Neural cell (in vitro differentiated cells): Measurements from ENCODE around the gene SIX5. TPM values are rescaled to one million over a fixed set of nuclear protein-coding genes. Genes with fewer than 3 reads are reported as not detected.

Experiments
- H2AFZ ChIP-seq: fragments of 200-600, 300-800 bp; sonication (generic), shearing (Covaris generic); 2 replicates; pipeline ENCODE4 v1.6.0; 2014; ENCODE audit warnings: low read depth, mild to moderate bottlenecking, antibody characterized with exemption, low read length, moderate library complexity
- H3F3A ChIP-seq: fragments of 200-600 bp; shearing (Covaris generic); 2 replicates; pipeline ENCODE4 v1.6.1; 2016; ENCODE audit warnings: mild to moderate bottlenecking, moderate library complexity, mixed read lengths, antibody characterized with exemption, low read length; ENCODE audit not compliant: insufficient read depth, poor library complexity, severe bottlenecking
- H3K27ac ChIP-seq: fragments of 200-600, 300-800 bp; sonication (generic), shearing (Covaris generic); 2 replicates; pipeline ENCODE4 v1.5.1; 2014; ENCODE audit warnings: mild to moderate bottlenecking, low read length, moderate library complexity
- H3K27me3 ChIP-seq: fragments of 300-800, 200-600 bp; sonication (generic), shearing (Covaris generic); 2 replicates; pipeline ENCODE4 v1.6.0; 2014; ENCODE audit warnings: mild to moderate bottlenecking, low read depth, low read length, moderate library complexity; ENCODE audit not compliant: insufficient read depth
- H3K36me3 ChIP-seq: fragments of 300-800, 200-600 bp; sonication (generic), shearing (Covaris generic); 2 replicates; pipeline ENCODE4 v1.5.1; 2014; ENCODE audit warnings: mild to moderate bottlenecking, antibody characterized with exemption, low read length, moderate library complexity; ENCODE audit not compliant: insufficient read depth
- H3K4me2 ChIP-seq: fragments of 300-800, 200-600 bp; sonication (generic), shearing (Covaris generic); 2 replicates; pipeline ENCODE4 v1.6.0; 2014; ENCODE audit warnings: mild to moderate bottlenecking, low read length
- H3K4me3 ChIP-seq: fragments of 300-800, 200-600 bp; sonication (generic), shearing (Covaris generic); 2 replicates; pipeline ENCODE4 v1.5.1; 2014; ENCODE audit warnings: mild to moderate bottlenecking, low read length, moderate library complexity
- H3K79me2 ChIP-seq: fragments of 200-600 bp; shearing (Covaris generic); replicated peaks from 2 replicates; pipeline ENCODE4 v1.6.0; 2014; ENCODE audit warnings: mild to moderate bottlenecking, low read length, moderate library complexity; ENCODE audit not compliant: insufficient read depth
- H3K9ac ChIP-seq: fragments of 300-800, 200-600 bp; sonication (generic), shearing (Covaris generic); 2 replicates; pipeline ENCODE4 v1.6.1; 2016; ENCODE audit warnings: mild to moderate bottlenecking, low read length, mixed read lengths
- H3K9me2 ChIP-seq: fragments of 200-600 bp; shearing (Covaris generic); 2 replicates; pipeline ENCODE4 v1.6.1; 2016; ENCODE audit warnings: mild to moderate bottlenecking, low read length, mixed read lengths; ENCODE audit not compliant: insufficient read depth
- H3K9me3 ChIP-seq: fragments of 200-600, 300-800 bp; sonication (generic), shearing (Covaris generic); 2 replicates; pipeline ENCODE4 v1.6.1; 2016; ENCODE audit warnings: mild to moderate bottlenecking, mixed run types, low read length, moderate library complexity, mixed read lengths
- H4K20me1 ChIP-seq: fragments of 200-600 bp; shearing (Covaris generic); 2 replicates; pipeline ENCODE4 v1.6.1; 2016; ENCODE audit warnings: mild to moderate bottlenecking, mixed run types; ENCODE audit not compliant: insufficient read depth
- EP300 ChIP-seq: fragments of 450-650 bp; conservative IDR thresholded peaks from 2 replicates; pipeline ENCODE4 v1.6.1; 2014; ENCODE audit warnings: antibody characterized with exemption, mild to moderate bottlenecking, moderate library complexity; ENCODE audit not compliant: poor library complexity, severe bottlenecking
- EZH2 ChIP-seq: fragments of 200-600, 300-800 bp; shearing (Covaris generic), sonication (generic); IDR thresholded peaks from 2 replicates; pipeline ENCODE4 v1.6.1; 2014; ENCODE audit warnings: antibody characterized with exemption, low read length, borderline replicate concordance, mild to moderate bottlenecking; ENCODE audit not compliant: insufficient read depth, poor library complexity, severe bottlenecking
- MXI1 ChIP-seq: fragments of 450-650 bp; conservative IDR thresholded peaks from 2 replicates; pipeline ENCODE4 v1.6.1; 2014; ENCODE audit warnings: antibody characterized with exemption, mild to moderate bottlenecking; ENCODE audit not compliant: poor library complexity, severe bottlenecking
- POLR2AphosphoS5 ChIP-seq: IDR thresholded peaks from 2 replicates; pipeline ENCODE4 v1.6.1; 2012
- RAD21 ChIP-seq: fragments of 450-650 bp; conservative IDR thresholded peaks from 2 replicates; pipeline ENCODE4 v1.6.1; 2014; ENCODE audit warnings: antibody characterized with exemption, mild to moderate bottlenecking, moderate library complexity
- REST ChIP-seq: IDR thresholded peaks from 2 replicates; pipeline ENCODE4 v1.6.1; 2012; ENCODE audit warnings: borderline replicate concordance
- SMC3 ChIP-seq: fragments of 450-650 bp; conservative IDR thresholded peaks from 2 replicates; pipeline ENCODE4 v1.6.1; 2014; ENCODE audit warnings: antibody characterized with exemption, mild to moderate bottlenecking, moderate library complexity; ENCODE audit not compliant: poor library complexity
- TAF1 ChIP-seq: IDR thresholded peaks from 2 replicates; pipeline ENCODE4 v1.6.1; 2012; ENCODE audit warnings: low read depth
- polyA plus RNA-seq: library from polyadenylated mRNA; depleted of rRNA; stranded (reverse); fragments of >200 nt; gene quantifications from 2 replicates; pipeline ENCODE4 v1.2.3, GENCODE V29; 2014
- TF ChIP-seq, protein P1 (sequence below): fragments of 450-650 bp; IDR thresholded peaks from 2 replicates; pipeline ENCODE4 v1.5.1; 2014; ENCODE audit warnings: antibody characterized with exemption, mild to moderate bottlenecking, moderate library complexity; ENCODE audit not compliant: poor library complexity, severe bottlenecking

The SIX5 gene
- polyA plus RNA-seq, 1 donor from 2014 or later: not detected

GRCh38 chr19:45804959-45805230, 35.8 kb upstream of the SIX5 start:
- TF ChIP-seq RAD21 (no peak), SMC3 (no peak), EP300 (no peak), MXI1 (no peak), POLR2AphosphoS5 (no peak), TAF1 (no peak), EZH2 (no peak), REST (no peak)
- TF ChIP-seq, protein P1, sequence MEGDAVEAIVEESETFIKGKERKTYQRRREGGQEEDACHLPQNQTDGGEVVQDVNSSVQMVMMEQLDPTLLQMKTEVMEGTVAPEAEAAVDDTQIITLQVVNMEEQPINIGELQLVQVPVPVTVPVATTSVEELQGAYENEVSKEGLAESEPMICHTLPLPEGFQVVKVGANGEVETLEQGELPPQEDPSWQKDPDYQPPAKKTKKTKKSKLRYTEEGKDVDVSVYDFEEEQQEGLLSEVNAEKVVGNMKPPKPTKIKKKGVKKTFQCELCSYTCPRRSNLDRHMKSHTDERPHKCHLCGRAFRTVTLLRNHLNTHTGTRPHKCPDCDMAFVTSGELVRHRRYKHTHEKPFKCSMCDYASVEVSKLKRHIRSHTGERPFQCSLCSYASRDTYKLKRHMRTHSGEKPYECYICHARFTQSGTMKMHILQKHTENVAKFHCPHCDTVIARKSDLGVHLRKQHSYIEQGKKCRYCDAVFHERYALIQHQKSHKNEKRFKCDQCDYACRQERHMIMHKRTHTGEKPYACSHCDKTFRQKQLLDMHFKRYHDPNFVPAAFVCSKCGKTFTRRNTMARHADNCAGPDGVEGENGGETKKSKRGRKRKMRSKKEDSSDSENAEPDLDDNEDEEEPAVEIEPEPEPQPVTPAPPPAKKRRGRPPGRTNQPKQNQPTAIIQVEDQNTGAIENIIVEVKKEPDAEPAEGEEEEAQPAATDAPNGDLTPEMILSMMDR: no peak
- Histone ChIP-seq H3K4me3 (no peak overlapping the region), H3F3A (no peaks in the 10 kb centered on the region), H2AFZ (no peak overlapping the region), H3K9me2 (no peaks in the 10 kb centered on the region), H3K4me2 (no peak overlapping the region), H3K79me2 (no peaks in the 10 kb centered on the region), H3K27me3 (no peaks in the 10 kb centered on the region), H3K9me3 (no peaks in the 10 kb centered on the region), H4K20me1 (no peaks in the 10 kb centered on the region), H3K36me3 (no peaks in the 10 kb centered on the region), H3K27ac (no peak overlapping the region), H3K9ac (no peak overlapping the region)

GRCh38 chr19:45804140-45804958, 35.3 kb upstream of the SIX5 start:
- Histone ChIP-seq H3K79me2 (no peaks in the 10 kb centered on the region), H3K9me3 (no peaks in the 10 kb centered on the region), H2AFZ (no peak overlapping the region), H3K4me3 (no peak overlapping the region), H3K9me2 (no peaks in the 10 kb centered on the region), H3K36me3 (no peaks in the 10 kb centered on the region), H3K27me3 (no peaks in the 10 kb centered on the region), H3F3A (no peaks in the 10 kb centered on the region), H3K27ac (no peak overlapping the region), H4K20me1 (no peaks in the 10 kb centered on the region), H3K9ac (no peak overlapping the region), H3K4me2 (no peak overlapping the region)
- TF ChIP-seq, protein P1: no peak
- TF ChIP-seq EZH2: no peak
- no peak for TF ChIP-seq TAF1
- no peak for TF ChIP-seq REST
- TF ChIP-seq RAD21: no peak
- TF ChIP-seq POLR2AphosphoS5: no peak
- no peak for TF ChIP-seq MXI1
- TF ChIP-seq SMC3: no peak
- no peak for TF ChIP-seq EP300
